Esophagus squamous epithelium (tissue), 4 donors: ENCODE results near the gene TOX2.

ENCODE experiments used
- POLR2A ChIP-seq, 4 donors: fragments of 450-650 bp; IDR thresholded peaks; one replicate each; pipeline ENCODE4 v1.6.1; 2017; ENCODE audit warnings: antibody characterized with exemption in 4 of 4, mild to moderate bottlenecking in 4 of 4, moderate library complexity in 3 of 4
- TF ChIP-seq, protein P1 (sequence below), 6 experiments: fragments of 450-650 bp in 4 of 6; fragments of 200-600 bp in 2 of 6; sonication (generic) in 2 of 6; IDR thresholded peaks; one replicate each; pipeline ENCODE4 v1.5.1; 2016 to 2019; ENCODE audit warnings: antibody characterized with exemption in 6 of 6, mild to moderate bottlenecking in 4 of 6, moderate library complexity in 4 of 6

DNA sequence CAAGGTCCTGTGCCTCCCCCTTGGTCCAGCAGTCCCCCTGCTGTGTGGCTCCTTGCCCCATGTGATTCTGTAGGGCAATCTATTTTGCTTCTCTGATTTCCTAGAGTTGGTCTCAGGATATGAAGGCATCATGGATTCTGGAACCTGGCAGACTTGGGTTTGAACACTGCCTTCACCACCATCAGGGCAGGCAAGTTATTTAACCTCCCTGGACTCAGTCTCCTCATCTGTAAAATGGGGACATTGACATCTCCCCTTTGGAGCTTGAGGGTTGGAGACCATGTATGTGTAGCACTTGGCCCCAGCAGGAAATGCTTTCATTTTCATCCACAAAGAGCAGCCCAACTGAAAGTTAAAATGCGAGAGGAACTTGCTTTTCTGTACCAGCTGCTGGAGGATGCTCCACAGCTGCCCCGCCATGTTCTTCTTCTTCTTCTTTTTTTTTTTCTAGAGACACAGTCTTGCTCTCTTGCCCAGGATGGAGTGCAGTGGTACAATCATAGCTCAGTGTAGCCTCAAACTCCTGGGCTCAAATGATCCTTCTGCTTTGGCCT is 6.7 kb downstream of the TOX2 start:
- TF ChIP-seq, protein P1, sequence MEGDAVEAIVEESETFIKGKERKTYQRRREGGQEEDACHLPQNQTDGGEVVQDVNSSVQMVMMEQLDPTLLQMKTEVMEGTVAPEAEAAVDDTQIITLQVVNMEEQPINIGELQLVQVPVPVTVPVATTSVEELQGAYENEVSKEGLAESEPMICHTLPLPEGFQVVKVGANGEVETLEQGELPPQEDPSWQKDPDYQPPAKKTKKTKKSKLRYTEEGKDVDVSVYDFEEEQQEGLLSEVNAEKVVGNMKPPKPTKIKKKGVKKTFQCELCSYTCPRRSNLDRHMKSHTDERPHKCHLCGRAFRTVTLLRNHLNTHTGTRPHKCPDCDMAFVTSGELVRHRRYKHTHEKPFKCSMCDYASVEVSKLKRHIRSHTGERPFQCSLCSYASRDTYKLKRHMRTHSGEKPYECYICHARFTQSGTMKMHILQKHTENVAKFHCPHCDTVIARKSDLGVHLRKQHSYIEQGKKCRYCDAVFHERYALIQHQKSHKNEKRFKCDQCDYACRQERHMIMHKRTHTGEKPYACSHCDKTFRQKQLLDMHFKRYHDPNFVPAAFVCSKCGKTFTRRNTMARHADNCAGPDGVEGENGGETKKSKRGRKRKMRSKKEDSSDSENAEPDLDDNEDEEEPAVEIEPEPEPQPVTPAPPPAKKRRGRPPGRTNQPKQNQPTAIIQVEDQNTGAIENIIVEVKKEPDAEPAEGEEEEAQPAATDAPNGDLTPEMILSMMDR (IDR thresholded peaks at IDR 0.05) = no peak
- no peak for TF ChIP-seq POLR2A (IDR thresholded peaks at IDR 0.05)
